SH-SY5Y (cell line): ENCODE results near the gene VSTM2L.

Source experiments
- GATA2 ChIP-seq: IDR thresholded peaks from 2 replicates; pipeline ENCODE4 v1.6.1; 2011; ENCODE audit warnings: mild to moderate bottlenecking, low read depth, low read length
- GATA3 ChIP-seq: IDR thresholded peaks from 2 replicates; pipeline ENCODE4 v1.6.1; 2011; ENCODE audit warnings: low read depth, mild to moderate bottlenecking, low read length, moderate library complexity

- TF ChIP-seq GATA2 (no peak), GATA3 (no peak)
These were observed 74.0 kb downstream of the VSTM2L start for GRCh38 chr20:37976887-37977286.
